HepG2 (cell line): ENCODE results near the gene NMT2. TPM values are rescaled to one million over a fixed set of nuclear protein-coding genes. Genes with fewer than 3 reads are reported as not detected.

Experiments
- ATAC-seq: fragments of 200-7000 bp; cut with Tn5 transposase; 3 replicates; pipeline ENCODE4 v1.9.1; 2020; ENCODE audit warnings: mild to moderate bottlenecking, moderate library complexity
- BruUV-seq: library from RNA; stranded (reverse); fragments of 400-500 nt; replicated peaks from 2 replicates; lab custom pipeline; 2021; lab: Mats Ljungman, UMichigan
- CTCF ChIA-PET: fragments of 300-600 bp; formaldehyde crosslinking; extraction: SDS; loops from one replicate; lab custom pipeline; 2021; ENCODE audit warnings: low total read pairs, inconsistent platforms, low intra/inter-chr PET ratio; lab: Yijun Ruan, JAX
- POLR2A ChIA-PET: fragments of 350-600 bp; sonication (Branson Sonifier 250); formaldehyde crosslinking; loops from one replicate; lab custom pipeline; 2020; ENCODE audit warnings: antibody characterized with exemption, inconsistent platforms; lab: Yijun Ruan, JAX
- DNase-seq: peaks from one replicate; pipeline ENCODE4 v3.0.0-alpha.2; 2015; ENCODE audit warnings: low spot score
- FAIRE-seq: peaks from 3 replicates; lab custom pipeline; 2011; peaks lifted over from hg19 to GRCh38; lab: Jason Lieb, UNC
- H2AFZ ChIP-seq: one replicate; pipeline ENCODE4 v1.6.1; 2011; ENCODE audit warnings: low read length, inconsistent platforms
- H3K27ac ChIP-seq: fragments of 300-600 bp; 3 replicates; pipeline ENCODE4 v1.8.0; 2011; ENCODE audit warnings: mixed run types, mild to moderate bottlenecking, mixed read lengths, low read length, inconsistent platforms; ENCODE audit not compliant: insufficient read depth; ENCODE audit errors: extremely low read length
- H3K27me3 ChIP-seq, 2 experiments: fragments of 200-600 bp in 1 of 2; 2 replicates in 1 of 2; 3 replicates in 1 of 2; pipeline versions ENCODE4 v1.6.0 to v1.8.0; 2011; ENCODE audit warnings: low read length in 2 of 2, mild to moderate bottlenecking in 2 of 2, moderate library complexity in 2 of 2, inconsistent platforms in 1 of 2; ENCODE audit not compliant: insufficient read depth in 2 of 2, control insufficient read depth in 1 of 2
- H3K36me3 ChIP-seq, 2 experiments: fragments of 200-600 bp in 1 of 2; replicated peaks in 1 of 2; 2 replicates in 1 of 2; 3 replicates in 1 of 2; pipeline versions ENCODE4 v1.5.1 to v1.8.0; 2011; ENCODE audit warnings: low read length in 2 of 2, inconsistent platforms in 1 of 2; ENCODE audit not compliant: insufficient read depth in 2 of 2, control insufficient read depth in 1 of 2
- H3K4me1 ChIP-seq: 2 replicates; pipeline ENCODE4 v1.5.1; 2012; ENCODE audit warnings: low read length, inconsistent platforms; ENCODE audit not compliant: insufficient read depth
- H3K4me2 ChIP-seq: 2 replicates; pipeline ENCODE4 v1.6.0; 2011; ENCODE audit warnings: low read depth, low read length, inconsistent platforms
- H3K4me3 ChIP-seq, 3 experiments: fragments of 200-600 bp in 1 of 3; sonication (generic), shearing (Covaris generic) in 1 of 3; replicated peaks in 1 of 3; 2 replicates each; pipeline ENCODE4 v1.5.1; 2011 to 2016; ENCODE audit warnings: low read length in 3 of 3, inconsistent platforms in 2 of 3, low read depth in 2 of 3, mild to moderate bottlenecking in 2 of 3, control low read depth in 1 of 3, mixed read lengths in 1 of 3; ENCODE audit not compliant: insufficient read depth in 1 of 3
- H3K79me2 ChIP-seq: one replicate; pipeline ENCODE4 v1.6.1; 2011; ENCODE audit warnings: low read length, inconsistent platforms; ENCODE audit not compliant: insufficient read depth
- H3K9ac ChIP-seq: 2 replicates; pipeline ENCODE4 v1.6.0; 2011; ENCODE audit warnings: mild to moderate bottlenecking, low read depth, low read length, inconsistent platforms; ENCODE audit not compliant: insufficient read depth
- H3K9me3 ChIP-seq: 2 replicates; pipeline ENCODE4 v1.5.1; 2012; ENCODE audit warnings: mild to moderate bottlenecking, low read length
- H4K20me1 ChIP-seq: 2 replicates; pipeline ENCODE4 v1.6.0; 2011; ENCODE audit warnings: inconsistent platforms, mild to moderate bottlenecking, low read length, moderate library complexity; ENCODE audit not compliant: insufficient read depth
- NFAT5 ChIP-seq: sonication (generic); formaldehyde crosslinking; IDR thresholded peaks from 2 replicates; pipeline ENCODE4 v1.4.0; 2020; ENCODE audit warnings: missing genetic modification reagents
- TBL1XR1 ChIP-seq: fragments of 150-350 bp; IDR thresholded peaks from 2 replicates; pipeline ENCODE4 v1.6.1; 2014; ENCODE audit warnings: borderline replicate concordance, low read length; ENCODE audit not compliant: partially characterized antibody
- TFDP1 ChIP-seq: IDR thresholded peaks from 2 replicates; pipeline ENCODE4 v1.6.1; 2016; ENCODE audit warnings: missing compliant biosample characterization, missing genetic modification reagents, borderline replicate concordance
- ZBTB25 ChIP-seq: IDR thresholded peaks from 2 replicates; pipeline ENCODE4 v1.6.1; 2018; ENCODE audit warnings: missing genetic modification reagents
- ZNF350 ChIP-seq: sonication (generic); formaldehyde crosslinking; IDR thresholded peaks from 2 replicates; pipeline ENCODE4 v1.4.0; 2020; ENCODE audit warnings: mild to moderate bottlenecking, low read depth, missing genetic modification reagents, borderline replicate concordance
- WGBS: methylation state at CpG from one replicate; pipeline ENCODE4 v1.1.6; 2017; ENCODE audit warnings: low lambda C conversion rate; 5-methylcytosine and 5-hydroxymethylcytosine counted together
- in situ Hi-C: cut with HindIII; loops from 2 replicates; pipeline ENCODE4 v1.10.0; 2017; ENCODE audit warnings: low pct_unique_long_range_greater_than_20kb; ENCODE audit not compliant: extremely low pct_ligation_motif_present
- intact Hi-C: fragments of 100-400 bp; cut with micrococcal nuclease; formaldehyde crosslinking; loops from one replicate; pipeline ENCODE4 v1.10.0; 2022; ENCODE audit not compliant: unreplicated experiment
- polyA plus RNA-seq, 8 experiments: library from polyadenylated mRNA; depleted of rRNA in 3 of 8; stranded (reverse) in 7 of 8; unstranded in 1 of 8; fragments of >200 nt; fragmentation: Illumina TruSeq in 4 of 8; extraction: Trizol in 4 of 8; gene quantifications; 2 replicates each; pipeline versions ENCODE4 v1.2.1 to v1.2.3, GENCODE V29; 2011 to 2016; ENCODE audit warnings: low read depth in 4 of 8, missing spikeins in 1 of 8, mixed read lengths in 1 of 8; ENCODE audit not compliant: insufficient read depth in 1 of 8
- total RNA-seq, 5 experiments: library from RNA; depleted of rRNA; stranded (reverse); fragments of >200 nt; fragmentation: Illumina TruSeq; extraction: Trizol; gene quantifications; 2 replicates each; pipeline ENCODE4 v1.2.3, GENCODE V29; 2016; ENCODE audit warnings: low read depth in 1 of 5

The NMT2 gene
- total and polyA plus RNA-seq, 2 of the 13 experiments (the other 11 are each of a cell fraction or from before 2014, with no cell fraction given): 10.1 to 23.8 TPM

- Histone ChIP-seq H2AFZ (no peak overlapping the region), H3K79me2 (no peaks in the 10 kb centered on the region), H3K27me3 (no peaks in the 10 kb centered on the region), H3K4me1 (no peaks in the 10 kb centered on the region), H3K9ac (no peak overlapping the region), H3K4me2 (no peak overlapping the region), H3K27ac (no peak overlapping the region), H3K4me3 (no peak overlapping the region), H3K36me3 (peaks cover 12 to 47% of the 10 kb centered on the region in 2 experiments; a peak in 4 of 5 replicates), H3K9me3 (no peaks in the 10 kb centered on the region), H4K20me1 (no peaks in the 10 kb centered on the region)
- 93% methylated on average over 5 of the region's 5 CpGs for WGBS
- intact Hi-C loops (no loop called here), in situ Hi-C loops (no loop called here)
- FAIRE-seq (no peak), ATAC-seq (no peak), DNase-seq (no peak)
- TF ChIP-seq TFDP1 (CRISPR knock-in tag) (no peak), ZNF350 (CRISPR knock-in tag) (no peak), ZBTB25 (CRISPR knock-in tag) (no peak)
- BruUV-seq: no TSS peak
- ChIA-PET POLR2A (no interaction called here), CTCF (no interaction called here)
Observed at GRCh38 chr10:15120523-15120922, 48.0 kb downstream of the NMT2 start.

GRCh38 chr10:15118615-15119014 is 49.9 kb downstream of the NMT2 start:
- ChIA-PET POLR2A (no interaction called here), CTCF (no interaction called here)

More at GRCh38 chr10:15118615-15119014, 49.9 kb downstream of the NMT2 start:
- FAIRE-seq (no peak), ATAC-seq (no peak), DNase-seq (no peak)
- intact Hi-C loops: no loop called here
- WGBS: 94% methylated on average over 1 of the region's 1 CpG
- H3K4me1 ChIP-seq: no peaks in the 10 kb centered on the region
- H3K4me3 ChIP-seq: no peak overlapping the region
- no peak for TF ChIP-seq TBL1XR1
- TF ChIP-seq NFAT5 (CRISPR knock-in tag): no peak
- no peaks in the 10 kb centered on the region for H3K79me2 ChIP-seq
- BruUV-seq: no TSS peak
- H3K9ac ChIP-seq: no peak overlapping the region
- no peak overlapping the region for H3K27ac ChIP-seq
- peaks cover 8 to 31% of the 10 kb centered on the region in 2 experiments; a peak in 4 of 5 replicates for H3K36me3 ChIP-seq
- no peaks in the 10 kb centered on the region for H3K27me3 ChIP-seq
- H3K4me2 ChIP-seq: no peak overlapping the region
- no peak overlapping the region for H2AFZ ChIP-seq
- in situ Hi-C loops: no loop called here
- H4K20me1 ChIP-seq: no peaks in the 10 kb centered on the region
- H3K9me3 ChIP-seq: no peaks in the 10 kb centered on the region
